Fibroblast of peridontal ligament (primary cell): ENCODE data around the gene VPS37D.

Source experiments
- DNase-seq: peaks from one replicate; pipeline ENCODE4 v3.0.0-alpha.2; 2010; ENCODE audit errors: extremely low read depth

The VPS37D gene

GRCh38 chr7:73680501-73680900 lies 12.9 kb downstream of the VPS37D start:
- no peak for DNase-seq

- DNase-seq = peak; percentile 14
Observed at GRCh38 chr7:73681031-73681430, 13.4 kb downstream of the VPS37D start.

GRCh38 chr7:73682745-73683055 lies 15.1 kb downstream of the VPS37D start:
- DNase-seq = no peak

DNA sequence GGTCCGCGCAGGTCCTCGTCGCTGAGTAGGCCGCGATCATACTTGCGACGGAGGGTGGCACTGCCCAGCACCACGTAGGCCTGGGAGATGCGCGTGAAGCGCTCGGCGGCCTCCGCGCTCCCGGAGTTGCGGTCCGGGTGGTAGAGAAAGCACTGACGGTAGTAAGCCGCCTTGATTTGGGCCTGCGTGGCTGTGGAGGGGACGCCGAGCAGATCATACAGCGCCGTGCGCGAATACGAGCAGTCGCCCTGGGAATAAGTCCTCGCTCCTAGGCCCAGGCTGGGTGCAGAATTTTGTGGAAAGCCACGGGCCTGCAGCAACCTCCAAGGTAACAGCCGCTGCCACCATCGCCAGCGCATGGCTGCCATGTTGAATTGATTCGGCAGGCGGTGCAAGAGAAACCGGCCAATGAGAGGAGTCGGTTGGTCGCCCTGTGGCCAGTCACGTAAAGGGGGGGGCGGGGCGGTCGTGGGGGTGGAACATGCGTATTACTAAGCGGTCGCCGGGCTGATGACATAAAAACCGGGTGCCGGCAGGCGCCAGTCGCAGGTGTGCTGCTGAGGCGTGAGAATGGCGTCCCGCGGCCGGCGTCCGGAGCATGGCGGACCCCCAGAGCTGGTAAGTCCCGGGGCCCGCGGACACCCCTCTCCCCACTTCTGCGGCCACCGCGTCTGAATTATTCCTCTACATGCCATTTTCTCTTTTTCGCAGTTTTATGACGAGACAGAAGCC lies 15.6 kb downstream of the VPS37D start, which contains the start of the genes BUD23 and DNAJC30:
Gene BUD23, plus strand, starts transcription at position 542 of the 732 bp plus-strand sequence. Its CDS starts 29 bp downstream, at position 571.
Gene DNAJC30, minus strand, starts transcription at position 398 of the 732 bp plus-strand sequence. Its CDS starts 30 bp downstream, at position 368.
- peak; percentile 91 for DNase-seq

DNA sequence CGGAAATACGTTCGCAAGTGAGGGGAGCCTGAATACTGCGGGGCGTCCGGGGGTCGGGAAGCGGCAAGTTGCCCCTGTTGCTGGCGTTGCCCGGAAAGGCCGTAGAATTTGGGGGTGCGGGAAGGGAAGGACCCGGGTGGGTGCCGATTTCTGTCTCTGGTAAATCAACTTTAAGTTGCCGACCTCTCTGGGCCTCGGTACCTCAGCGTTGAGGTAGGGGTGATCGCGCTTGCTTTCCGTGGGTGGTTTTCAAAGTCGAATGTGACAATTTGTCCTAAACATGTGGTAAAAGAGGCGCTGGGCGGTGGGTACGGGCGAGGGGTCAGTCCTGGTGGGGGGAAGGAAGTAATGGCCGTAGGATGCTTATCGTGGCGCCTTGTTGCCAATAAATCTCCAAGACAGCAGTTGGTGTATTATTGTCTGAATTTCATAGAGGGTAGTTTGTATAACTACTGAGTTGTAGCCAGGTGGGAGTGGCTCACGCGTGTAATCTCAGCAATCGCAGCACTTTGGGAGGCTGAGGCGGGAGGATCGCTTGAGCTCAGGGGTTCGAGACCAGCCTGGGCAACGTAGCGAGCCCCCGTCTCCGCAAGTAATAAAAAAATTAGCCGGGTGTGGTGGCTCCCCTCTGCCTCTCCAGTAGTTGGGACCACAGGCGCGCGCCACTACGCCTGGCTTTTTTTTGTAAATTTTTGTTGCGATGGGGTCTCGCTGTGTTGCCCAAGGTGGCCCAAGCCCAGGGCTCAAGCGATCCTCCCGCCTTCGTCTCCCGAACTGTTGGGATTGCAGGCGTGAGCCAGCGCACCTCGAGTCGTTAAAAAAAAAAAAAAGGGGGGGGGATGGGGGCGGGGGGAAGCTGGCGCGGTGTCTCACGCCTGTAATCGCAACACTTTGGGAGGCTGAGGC lies 16.4 kb downstream of the VPS37D start:
- DNase-seq = peak; percentile 16

DNA sequence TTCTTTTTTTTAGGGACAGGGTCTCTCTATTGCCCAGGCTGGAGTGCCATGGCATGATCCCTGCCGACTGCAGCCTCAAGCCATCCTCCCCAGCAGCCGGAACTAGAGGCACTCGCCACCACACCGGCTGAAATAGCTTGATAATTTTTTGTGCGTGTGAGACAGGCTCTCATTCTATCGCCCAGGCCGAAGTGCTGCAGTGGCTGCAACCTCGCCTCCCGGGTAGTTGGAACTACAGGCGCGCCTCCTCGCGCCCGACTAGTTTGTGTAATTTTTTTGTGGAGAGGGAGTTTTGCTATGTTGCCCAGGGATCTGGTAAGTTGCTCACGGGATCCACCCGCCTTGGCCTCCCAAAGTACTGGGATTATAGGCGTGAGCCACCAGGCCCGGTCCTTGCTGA lies 17.7 kb downstream of the VPS37D start:
- DNase-seq = no peak

- DNase-seq = no peak
Observed at GRCh38 chr7:73688288-73688687, 20.7 kb downstream of the VPS37D start.

GRCh38 chr7:73690646-73691045 lies 23.0 kb downstream of the VPS37D start:
- DNase-seq = no peak

- DNase-seq = no peak
Observed at GRCh38 chr7:73696372-73696771, 28.7 kb downstream of the VPS37D start.

DNA sequence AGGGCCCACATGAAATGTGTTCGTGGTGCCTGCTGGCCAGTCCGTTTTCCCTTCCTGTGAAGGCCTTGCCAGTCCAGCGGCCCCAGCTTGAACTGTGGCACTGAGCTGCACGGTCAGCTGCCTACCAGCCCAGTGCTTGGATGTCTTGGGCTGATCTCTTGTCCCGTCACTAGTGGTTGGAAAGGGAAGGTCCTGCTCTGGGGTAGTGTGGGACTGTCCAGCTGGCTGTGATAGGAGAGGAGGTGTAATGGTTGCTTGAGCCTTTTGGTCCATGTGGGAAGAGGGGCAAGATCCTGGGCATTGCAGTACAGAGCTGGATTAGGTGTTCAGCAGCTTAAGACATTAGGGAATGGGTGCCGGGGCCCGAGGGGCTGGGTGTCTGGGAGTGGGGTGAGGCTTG lies 30.8 kb downstream of the VPS37D start:
- DNase-seq = no peak

DNA sequence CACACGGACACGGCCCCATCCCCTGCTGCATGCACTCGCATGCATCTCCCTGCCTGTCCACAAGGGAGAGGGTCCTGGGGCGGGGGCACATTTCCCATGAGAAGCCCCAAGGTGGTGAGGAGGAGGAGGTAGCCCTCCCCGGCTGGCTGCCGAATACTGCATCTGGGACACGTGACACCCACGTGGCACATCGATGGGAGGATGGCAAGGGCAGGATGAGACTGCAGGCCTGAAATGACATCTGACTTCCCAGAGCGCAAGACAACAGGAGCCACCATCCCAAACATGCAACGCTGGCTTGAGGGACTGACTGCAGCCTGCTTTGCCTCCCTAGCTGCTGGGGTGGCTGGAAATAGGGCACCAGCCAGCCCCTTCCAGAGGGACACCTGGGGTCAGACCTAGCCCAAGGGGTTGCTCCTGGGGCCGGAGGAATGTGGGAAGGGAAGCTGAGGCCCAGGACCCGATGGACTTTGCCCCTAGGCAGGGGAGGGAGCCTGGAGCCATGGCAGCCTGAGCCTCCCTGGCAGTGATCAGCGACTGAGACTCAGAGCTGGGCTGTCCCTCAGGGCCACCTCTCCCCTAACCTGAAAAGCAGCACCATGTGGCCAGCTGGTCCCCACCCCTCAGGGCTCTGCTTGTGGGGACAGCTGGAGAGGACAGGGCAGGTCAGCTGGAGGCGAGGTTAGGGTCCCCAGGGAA lies 31.9 kb downstream of the VPS37D start:
- DNase-seq = no peak

DNA sequence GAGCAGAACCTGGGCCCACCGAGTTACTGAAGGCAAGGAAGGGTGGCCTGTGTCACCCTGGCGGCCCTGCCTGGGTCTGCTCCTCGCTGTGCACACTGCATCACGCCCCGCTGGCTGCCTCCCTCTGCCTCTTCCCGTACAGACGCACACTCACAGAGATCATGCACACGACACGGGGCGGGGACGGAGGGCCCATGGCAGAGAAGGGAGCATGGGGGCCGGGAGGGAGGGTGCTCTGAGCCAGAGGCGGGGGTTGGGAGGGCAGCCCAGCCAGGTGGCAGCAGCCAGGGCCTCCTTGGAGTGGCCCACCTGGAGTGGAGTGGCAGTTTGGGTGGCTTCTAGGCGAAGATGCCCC lies 32.4 kb downstream of the VPS37D start:
- no peak for DNase-seq

DNA sequence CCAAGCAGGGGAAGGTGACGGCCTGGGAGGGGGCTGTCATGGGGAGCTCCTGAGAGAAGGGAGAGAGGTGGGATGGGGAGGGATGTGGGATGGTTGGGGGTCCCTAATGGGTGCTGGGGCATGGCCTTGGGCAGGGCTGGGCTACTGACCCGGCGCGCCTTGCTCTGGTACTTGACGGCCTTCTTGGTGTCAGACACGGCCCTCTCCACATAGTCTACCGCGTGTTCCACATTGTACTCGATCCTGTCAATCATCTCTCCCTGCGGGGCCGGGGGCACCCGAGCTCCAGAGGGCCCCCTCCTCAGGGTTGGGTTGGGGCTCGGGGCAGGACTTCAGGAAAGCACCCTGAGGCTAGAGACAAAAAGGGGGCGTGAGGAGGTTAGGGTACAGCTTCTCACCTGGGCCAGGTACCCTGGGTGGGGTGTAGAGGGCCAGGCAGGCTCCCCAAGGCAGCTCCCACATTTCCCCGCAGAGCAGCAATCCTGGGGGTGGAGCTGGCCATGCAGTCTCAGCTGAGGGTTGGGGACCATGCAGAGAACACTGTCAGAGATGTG lies 33.0 kb downstream of the VPS37D start:
- no peak for DNase-seq

GRCh38 chr7:73701357-73701995 lies 33.8 kb downstream of the VPS37D start:
- peak; percentile 41 for DNase-seq

GRCh38 chr7:73702226-73702625 lies 34.6 kb downstream of the VPS37D start:
- DNase-seq = no peak

DNA sequence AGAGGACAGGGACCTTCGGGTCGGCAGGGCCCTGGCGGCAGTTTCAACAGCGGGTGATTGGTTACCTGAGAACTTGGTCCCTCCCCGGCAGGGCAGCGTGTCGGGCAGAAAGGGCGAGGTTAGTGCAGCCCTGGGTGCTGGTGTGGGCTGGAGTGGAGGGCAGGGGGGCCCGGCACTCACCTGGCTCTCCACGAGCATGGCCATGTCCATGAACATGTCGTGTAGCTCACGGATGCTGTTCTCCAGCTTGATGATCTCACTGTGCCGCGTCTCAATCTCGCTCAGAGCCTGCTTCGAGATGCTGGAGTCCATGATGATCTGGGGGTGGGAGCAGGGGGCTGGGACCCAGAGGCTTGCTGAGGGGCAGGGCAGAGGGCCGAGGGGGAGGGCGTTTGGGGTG lies 35.0 kb downstream of the VPS37D start:
- no peak for DNase-seq

- DNase-seq = no peak
Observed at GRCh38 chr7:73703225-73703624, 35.6 kb downstream of the VPS37D start.

DNA sequence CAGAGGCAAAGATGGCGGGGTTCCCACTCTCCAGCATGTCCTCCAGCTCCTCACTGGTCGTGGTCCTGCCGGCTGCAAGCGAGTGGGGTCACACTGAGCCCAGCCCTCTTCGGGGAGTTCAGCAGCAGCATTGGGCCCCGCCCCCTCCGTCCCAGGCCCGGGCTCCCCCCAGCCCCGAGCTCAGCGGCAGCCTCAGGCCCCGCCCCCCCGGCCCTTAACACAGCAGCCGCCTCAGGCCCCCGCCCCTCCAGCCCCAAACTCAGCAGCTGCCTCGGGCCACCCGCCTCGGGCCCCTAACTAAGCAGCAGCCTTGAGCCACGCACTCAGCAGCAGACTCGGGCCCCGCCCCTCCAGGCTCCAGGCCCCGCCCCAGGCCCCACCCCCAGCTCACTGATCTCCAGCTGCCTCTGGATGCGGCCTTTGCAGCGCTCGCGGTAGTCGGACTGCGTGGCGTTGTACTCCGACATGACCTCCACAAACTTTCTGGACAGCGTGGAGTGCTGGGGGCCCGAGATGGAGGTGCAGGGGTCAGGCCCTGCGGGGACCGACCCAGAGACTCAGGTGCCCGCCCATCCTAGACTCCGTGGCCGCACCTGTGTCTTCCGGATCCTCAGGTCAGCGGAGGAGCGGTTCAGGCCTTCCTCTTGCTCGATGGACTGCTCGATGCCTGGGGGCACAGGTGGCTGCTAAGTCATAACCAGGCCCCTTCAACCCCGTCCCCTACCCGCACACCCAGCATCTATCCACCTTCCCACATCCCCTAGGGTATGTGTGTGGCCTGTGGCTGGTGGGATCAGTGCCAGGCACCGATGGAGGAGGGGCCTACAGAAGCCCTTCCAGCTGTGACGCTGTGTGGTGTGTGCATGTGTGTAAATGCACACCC lies 36.4 kb downstream of the VPS37D start:
- DNase-seq = no peak

- DNase-seq = peak; percentile 30
Observed at GRCh38 chr7:73704640-73705550, 37.3 kb downstream of the VPS37D start.

- no peak for DNase-seq
Observed at GRCh38 chr7:73705551-73705920, 37.9 kb downstream of the VPS37D start.
